ENCODE data around the gene PSMD8.

Gene PSMD8

GRCh38 chr19:38374332-38375097 lies at the start of gene PSMD8:
TSS of gene PSMD8 (plus strand) at chr19:38374571. CDS start at chr19:38374602, 31 bp downstream.
- peak within 1 kb of the TSS; percentile 74 for H3K27ac ChIP-seq
- TF ChIP-seq, protein P1, sequence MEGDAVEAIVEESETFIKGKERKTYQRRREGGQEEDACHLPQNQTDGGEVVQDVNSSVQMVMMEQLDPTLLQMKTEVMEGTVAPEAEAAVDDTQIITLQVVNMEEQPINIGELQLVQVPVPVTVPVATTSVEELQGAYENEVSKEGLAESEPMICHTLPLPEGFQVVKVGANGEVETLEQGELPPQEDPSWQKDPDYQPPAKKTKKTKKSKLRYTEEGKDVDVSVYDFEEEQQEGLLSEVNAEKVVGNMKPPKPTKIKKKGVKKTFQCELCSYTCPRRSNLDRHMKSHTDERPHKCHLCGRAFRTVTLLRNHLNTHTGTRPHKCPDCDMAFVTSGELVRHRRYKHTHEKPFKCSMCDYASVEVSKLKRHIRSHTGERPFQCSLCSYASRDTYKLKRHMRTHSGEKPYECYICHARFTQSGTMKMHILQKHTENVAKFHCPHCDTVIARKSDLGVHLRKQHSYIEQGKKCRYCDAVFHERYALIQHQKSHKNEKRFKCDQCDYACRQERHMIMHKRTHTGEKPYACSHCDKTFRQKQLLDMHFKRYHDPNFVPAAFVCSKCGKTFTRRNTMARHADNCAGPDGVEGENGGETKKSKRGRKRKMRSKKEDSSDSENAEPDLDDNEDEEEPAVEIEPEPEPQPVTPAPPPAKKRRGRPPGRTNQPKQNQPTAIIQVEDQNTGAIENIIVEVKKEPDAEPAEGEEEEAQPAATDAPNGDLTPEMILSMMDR (IDR thresholded peaks at IDR 0.05) = peak; percentile 50
- no peak for TF ChIP-seq ZFX (IDR thresholded peaks at IDR 0.05; ENCODE audit: borderline replicate concordance)

- no peak overlapping the region for H3K27ac ChIP-seq
- TF ChIP-seq, protein P1 (IDR thresholded peaks at IDR 0.05) = no peak
- TF ChIP-seq ZFX (IDR thresholded peaks at IDR 0.05; ENCODE audit: borderline replicate concordance) = no peak
Observed at GRCh38 chr19:38326591-38326990, 47.8 kb upstream of the PSMD8 start.

DNA sequence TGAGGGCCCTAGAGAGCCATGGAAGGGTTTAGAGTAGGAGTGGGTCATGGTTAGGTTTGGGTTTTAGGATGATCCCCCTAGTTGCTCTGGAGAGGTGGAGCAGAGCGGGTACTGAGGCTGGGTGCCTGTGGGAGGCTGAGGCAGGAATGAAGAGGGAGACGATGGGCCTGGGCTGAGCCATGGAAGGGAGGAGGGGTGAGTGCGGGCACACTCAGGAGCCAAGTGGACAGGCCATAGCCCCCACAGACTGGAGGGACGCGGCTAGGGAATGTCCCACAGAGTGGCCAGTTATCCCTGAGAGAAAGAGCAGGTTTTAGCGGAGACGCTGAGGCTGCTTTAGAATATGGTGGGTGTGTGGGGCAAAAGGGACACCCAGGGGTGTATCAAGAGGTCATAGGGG lies 44.7 kb upstream of the PSMD8 start:
- H3K27ac ChIP-seq = no peak overlapping the region
- TF ChIP-seq, protein P1 (IDR thresholded peaks at IDR 0.05) = no peak
- no peak for TF ChIP-seq ZFX (IDR thresholded peaks at IDR 0.05; ENCODE audit: borderline replicate concordance)

GRCh38 chr19:38331728-38332127 lies 42.6 kb upstream of the PSMD8 start:
- no peak for TF ChIP-seq ZFX (IDR thresholded peaks at IDR 0.05; ENCODE audit: borderline replicate concordance)
- TF ChIP-seq, protein P1 (IDR thresholded peaks at IDR 0.05) = no peak
- H3K27ac ChIP-seq = no peak overlapping the region

- no peak overlapping the region for H3K27ac ChIP-seq
- no peak for TF ChIP-seq ZFX (IDR thresholded peaks at IDR 0.05; ENCODE audit: borderline replicate concordance)
- TF ChIP-seq, protein P1 (IDR thresholded peaks at IDR 0.05) = no peak
Observed at GRCh38 chr19:38333245-38333644, 41.1 kb upstream of the PSMD8 start.

DNA sequence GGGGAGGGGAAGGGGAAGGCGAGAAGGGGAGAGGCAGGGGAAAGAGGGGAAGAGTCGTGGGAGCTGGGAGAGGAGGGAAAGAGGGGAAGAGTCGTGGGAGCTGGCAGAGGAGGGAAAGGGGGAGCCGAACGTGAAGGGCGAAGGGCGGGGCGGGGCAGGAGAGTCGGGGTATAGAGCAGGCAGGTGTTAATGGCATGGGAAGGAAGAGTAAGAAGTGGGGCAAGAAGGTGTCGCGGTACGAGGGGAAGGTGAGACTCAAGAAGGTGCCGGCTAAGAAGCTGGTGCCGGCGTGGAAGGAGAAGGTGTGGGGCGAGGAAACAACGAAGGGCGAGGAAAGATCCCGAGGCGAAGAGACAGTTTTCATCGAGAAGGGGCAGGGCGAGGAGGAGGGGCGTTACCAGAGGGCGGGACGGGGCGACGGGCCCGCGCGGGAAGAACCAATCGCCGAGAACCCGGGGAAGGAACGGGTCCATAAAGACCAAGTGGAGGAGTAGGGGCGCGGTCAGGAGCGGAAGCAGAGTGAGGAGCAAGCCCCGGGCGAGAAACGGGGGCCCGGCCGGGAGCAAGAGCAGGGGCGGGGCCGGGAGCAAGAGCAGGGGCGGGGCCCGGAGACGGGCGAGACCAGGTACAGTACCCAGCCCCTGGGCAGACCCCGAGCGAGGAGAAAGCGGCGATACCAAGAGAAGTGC lies 38.3 kb upstream of the PSMD8 start:
- peak overlapping the region; percentile 95 for H3K27ac ChIP-seq
- TF ChIP-seq, protein P1 (IDR thresholded peaks at IDR 0.05) = no peak
- TF ChIP-seq ZFX (IDR thresholded peaks at IDR 0.05; ENCODE audit: borderline replicate concordance) = no peak

All from 22Rv1 (cell line).